WTC11 (cell line): ENCODE data around the gene AQP5. TPM values are rescaled to one million over a fixed set of nuclear protein-coding genes. Genes with fewer than 3 reads are reported as not detected.

Experiments
- ATAC-seq: fragments of 200-7000 bp; cut with Tn5 transposase; 2 replicates; pipeline ENCODE4 v1.10.0; 2021; ENCODE audit warnings: mild to moderate bottlenecking, moderate library complexity
- CTCF ChIA-PET: fragments of 300-600 bp; sonication (Branson Sonifier 250); formaldehyde crosslinking; loops from one replicate; lab custom pipeline; 2021; ENCODE audit warnings: antibody characterized with exemption; lab: Charles Lee
- POLR2A ChIA-PET: fragments of 350-600 bp; sonication (Branson Sonifier 250); formaldehyde crosslinking; loops from one replicate; lab custom pipeline; 2021; ENCODE audit warnings: antibody characterized with exemption; lab: Charles Lee
- DNase-seq: peaks from one replicate; pipeline ENCODE4 v3.0.0; 2021; ENCODE audit warnings: low spot score
- H3K27ac Mint-ChIP-seq: 2 replicates; pipeline ENCODE4 v1.8.0; 2021; ENCODE audit warnings: mixed read lengths
- H3K27me3 Mint-ChIP-seq: 2 replicates; pipeline ENCODE4 v1.8.0; 2021; ENCODE audit warnings: low read depth, mild to moderate bottlenecking, moderate library complexity, mixed read lengths
- H3K36me3 Mint-ChIP-seq: 2 replicates; pipeline ENCODE4 v1.8.0; 2021; ENCODE audit warnings: mixed read lengths
- H3K4me1 Mint-ChIP-seq: 2 replicates; pipeline ENCODE4 v1.8.0; 2022; ENCODE audit warnings: mixed read lengths
- H3K4me3 Mint-ChIP-seq: 2 replicates; pipeline ENCODE4 v1.8.0; 2021; ENCODE audit warnings: mild to moderate bottlenecking, moderate library complexity, mixed read lengths
- H3K9me3 Mint-ChIP-seq: 2 replicates; pipeline ENCODE4 v1.8.0; 2021; ENCODE audit warnings: mixed read lengths
- EMX1 ChIP-seq: fragments of 250-450 bp; sonication (Bioruptor Pico); IDR thresholded peaks from 2 replicates; pipeline ENCODE4 v1.8.0; 2021; ENCODE audit warnings: mild to moderate bottlenecking
- ESRRA ChIP-seq: sonication (generic); formaldehyde crosslinking; IDR thresholded peaks from 2 replicates; pipeline ENCODE4 v1.8.1; 2022; ENCODE audit warnings: mild to moderate bottlenecking, missing genetic modification reagents, borderline replicate concordance
- FOXK1 ChIP-seq: sonication (generic); formaldehyde crosslinking; IDR thresholded peaks from 2 replicates; pipeline ENCODE4 v1.8.0; 2022; ENCODE audit warnings: mild to moderate bottlenecking, moderate library complexity, missing genetic modification reagents
- GABPB1 ChIP-seq: sonication (generic); formaldehyde crosslinking; IDR thresholded peaks from 2 replicates; pipeline ENCODE4 v1.8.1; 2023; ENCODE audit warnings: mild to moderate bottlenecking, missing genetic modification reagents
- GRHL2 ChIP-seq: fragments of 250-450 bp; sonication (Bioruptor Pico); IDR thresholded peaks from 2 replicates; pipeline ENCODE4 v1.8.0; 2022; ENCODE audit warnings: mild to moderate bottlenecking, moderate library complexity; ENCODE audit not compliant: insufficient replicate concordance, severe bottlenecking
- TCF7 ChIP-seq: sonication (generic); formaldehyde crosslinking; IDR thresholded peaks from 2 replicates; pipeline ENCODE4 v1.8.0; 2022; ENCODE audit warnings: mild to moderate bottlenecking, low read depth, missing genetic modification reagents, moderate library complexity
- ZNF396 ChIP-seq: fragments of 250-450 bp; sonication (Bioruptor Pico); IDR thresholded peaks from 2 replicates; pipeline ENCODE4 v1.8.0; 2021; ENCODE audit warnings: mild to moderate bottlenecking, moderate library complexity, borderline replicate concordance
- total RNA-seq: library from RNA; stranded (reverse); gene quantifications from 3 replicates; pipeline ENCODE4 v1.2.3, GENCODE V29; 2021
- TF ChIP-seq, protein P1 (sequence below): sonication (generic); formaldehyde crosslinking; IDR thresholded peaks from 2 replicates; pipeline ENCODE4 v1.8.1; 2023; ENCODE audit warnings: mild to moderate bottlenecking, moderate library complexity, missing genetic modification reagents
- TF ChIP-seq, protein P2 (sequence below): sonication (generic); formaldehyde crosslinking; IDR thresholded peaks from 2 replicates; pipeline ENCODE4 v1.8.1; 2023; ENCODE audit warnings: mild to moderate bottlenecking, missing genetic modification reagents, borderline replicate concordance
- TF ChIP-seq, protein P3 (sequence below): sonication (generic); formaldehyde crosslinking; IDR thresholded peaks from 2 replicates; pipeline ENCODE4 v1.8.0; 2023; ENCODE audit warnings: missing genetic modification reagents, mild to moderate bottlenecking, borderline replicate concordance
- TF ChIP-seq, protein P4 (sequence below): sonication (generic); formaldehyde crosslinking; IDR thresholded peaks from 2 replicates; pipeline ENCODE4 v1.8.1; 2022; ENCODE audit warnings: mild to moderate bottlenecking, missing genetic modification reagents, moderate library complexity, borderline replicate concordance

Gene AQP5
- total RNA-seq, 1 experiment from 2014 or later, result 2.8 TPM

DNA sequence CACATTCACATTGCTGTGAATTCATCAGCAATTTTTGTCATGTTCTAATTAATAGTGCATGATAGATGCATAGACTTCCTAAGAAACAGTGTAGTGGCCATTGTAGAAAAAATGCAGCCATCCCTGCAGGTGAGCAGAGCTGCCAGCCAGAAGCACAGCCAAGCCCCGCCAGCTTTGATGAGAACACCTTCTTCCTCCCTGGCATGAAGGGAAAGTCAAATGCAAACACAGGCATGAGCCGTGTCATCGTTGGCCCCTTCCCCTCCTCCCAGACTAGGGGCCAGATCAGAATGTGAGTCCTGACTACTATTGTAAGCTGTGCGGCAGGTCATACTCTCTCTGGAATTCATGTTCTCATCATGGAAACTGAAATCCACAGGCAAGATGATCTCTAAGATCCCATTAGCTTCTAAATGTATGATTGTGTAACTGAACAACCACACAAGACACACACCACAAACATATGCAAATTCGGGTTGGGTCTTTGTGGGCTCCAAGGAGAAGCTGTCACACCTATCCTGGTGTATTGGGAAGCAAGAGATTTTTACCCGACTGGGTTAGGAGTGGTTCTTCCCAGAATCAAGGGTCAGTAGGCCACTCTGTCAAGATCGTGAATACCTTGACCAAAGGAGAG, 14.0 kb upstream of the AQP5 start:
- ChIA-PET POLR2A (interaction anchor here (0.6 kb wide), 1 partner anchor 812 kb away, joined by 10 read pairs; no protein-coding TSS in a partner anchor), CTCF (interaction anchor here (1.1 to 8.2 kb wide), 4 partner anchors 12 to 109 kb away, joined by 4 to 168 read pairs (median 66); partner anchors contain the start of genes AQP5 and AQP6)
- Mint-ChIP-seq H3K36me3 (no peaks in the 10 kb centered on the region), H3K27me3 (peaks cover 9% of the 10 kb centered on the region; the same call in 1 of the 2 replicates), H3K27ac (no peak overlapping the region), H3K4me3 (no peak overlapping the region), H3K9me3 (no peaks in the 10 kb centered on the region), H3K4me1 (peaks cover 30% of the 10 kb centered on the region)
- DNase-seq, result no peak
- ATAC-seq, result no peak
- TF ChIP-seq FOXK1 (no peak), GABPB1 (no peak), ZNF396 (CRISPR knock-in tag) (no peak), TCF7 (CRISPR knock-in tag) (no peak), ESRRA (CRISPR knock-in tag) (no peak), EMX1 (CRISPR knock-in tag) (no peak), GRHL2 (CRISPR knock-in tag) (no peak)
- TF ChIP-seq, protein P1, sequence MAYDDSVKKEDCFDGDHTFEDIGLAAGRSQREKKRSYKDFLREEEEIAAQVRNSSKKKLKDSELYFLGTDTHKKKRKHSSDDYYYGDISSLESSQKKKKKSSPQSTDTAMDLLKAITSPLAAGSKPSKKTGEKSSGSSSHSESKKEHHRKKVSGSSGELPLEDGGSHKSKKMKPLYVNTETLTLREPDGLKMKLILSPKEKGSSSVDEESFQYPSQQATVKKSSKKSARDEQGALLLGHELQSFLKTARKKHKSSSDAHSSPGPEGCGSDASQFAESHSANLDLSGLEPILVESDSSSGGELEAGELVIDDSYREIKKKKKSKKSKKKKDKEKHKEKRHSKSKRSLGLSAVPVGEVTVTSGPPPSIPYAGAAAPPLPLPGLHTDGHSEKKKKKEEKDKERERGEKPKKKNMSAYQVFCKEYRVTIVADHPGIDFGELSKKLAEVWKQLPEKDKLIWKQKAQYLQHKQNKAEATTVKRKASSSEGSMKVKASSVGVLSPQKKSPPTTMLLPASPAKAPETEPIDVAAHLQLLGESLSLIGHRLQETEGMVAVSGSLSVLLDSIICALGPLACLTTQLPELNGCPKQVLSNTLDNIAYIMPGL (CRISPR knock-in tag), result no peak
- TF ChIP-seq, protein P2, sequence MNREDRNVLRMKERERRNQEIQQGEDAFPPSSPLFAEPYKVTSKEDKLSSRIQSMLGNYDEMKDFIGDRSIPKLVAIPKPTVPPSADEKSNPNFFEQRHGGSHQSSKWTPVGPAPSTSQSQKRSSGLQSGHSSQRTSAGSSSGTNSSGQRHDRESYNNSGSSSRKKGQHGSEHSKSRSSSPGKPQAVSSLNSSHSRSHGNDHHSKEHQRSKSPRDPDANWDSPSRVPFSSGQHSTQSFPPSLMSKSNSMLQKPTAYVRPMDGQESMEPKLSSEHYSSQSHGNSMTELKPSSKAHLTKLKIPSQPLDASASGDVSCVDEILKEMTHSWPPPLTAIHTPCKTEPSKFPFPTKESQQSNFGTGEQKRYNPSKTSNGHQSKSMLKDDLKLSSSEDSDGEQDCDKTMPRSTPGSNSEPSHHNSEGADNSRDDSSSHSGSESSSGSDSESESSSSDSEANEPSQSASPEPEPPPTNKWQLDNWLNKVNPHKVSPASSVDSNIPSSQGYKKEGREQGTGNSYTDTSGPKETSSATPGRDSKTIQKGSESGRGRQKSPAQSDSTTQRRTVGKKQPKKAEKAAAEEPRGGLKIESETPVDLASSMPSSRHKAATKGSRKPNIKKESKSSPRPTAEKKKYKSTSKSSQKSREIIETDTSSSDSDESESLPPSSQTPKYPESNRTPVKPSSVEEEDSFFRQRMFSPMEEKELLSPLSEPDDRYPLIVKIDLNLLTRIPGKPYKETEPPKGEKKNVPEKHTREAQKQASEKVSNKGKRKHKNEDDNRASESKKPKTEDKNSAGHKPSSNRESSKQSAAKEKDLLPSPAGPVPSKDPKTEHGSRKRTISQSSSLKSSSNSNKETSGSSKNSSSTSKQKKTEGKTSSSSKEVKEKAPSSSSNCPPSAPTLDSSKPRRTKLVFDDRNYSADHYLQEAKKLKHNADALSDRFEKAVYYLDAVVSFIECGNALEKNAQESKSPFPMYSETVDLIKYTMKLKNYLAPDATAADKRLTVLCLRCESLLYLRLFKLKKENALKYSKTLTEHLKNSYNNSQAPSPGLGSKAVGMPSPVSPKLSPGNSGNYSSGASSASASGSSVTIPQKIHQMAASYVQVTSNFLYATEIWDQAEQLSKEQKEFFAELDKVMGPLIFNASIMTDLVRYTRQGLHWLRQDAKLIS (CRISPR knock-in tag), result no peak
- TF ChIP-seq, protein P3, sequence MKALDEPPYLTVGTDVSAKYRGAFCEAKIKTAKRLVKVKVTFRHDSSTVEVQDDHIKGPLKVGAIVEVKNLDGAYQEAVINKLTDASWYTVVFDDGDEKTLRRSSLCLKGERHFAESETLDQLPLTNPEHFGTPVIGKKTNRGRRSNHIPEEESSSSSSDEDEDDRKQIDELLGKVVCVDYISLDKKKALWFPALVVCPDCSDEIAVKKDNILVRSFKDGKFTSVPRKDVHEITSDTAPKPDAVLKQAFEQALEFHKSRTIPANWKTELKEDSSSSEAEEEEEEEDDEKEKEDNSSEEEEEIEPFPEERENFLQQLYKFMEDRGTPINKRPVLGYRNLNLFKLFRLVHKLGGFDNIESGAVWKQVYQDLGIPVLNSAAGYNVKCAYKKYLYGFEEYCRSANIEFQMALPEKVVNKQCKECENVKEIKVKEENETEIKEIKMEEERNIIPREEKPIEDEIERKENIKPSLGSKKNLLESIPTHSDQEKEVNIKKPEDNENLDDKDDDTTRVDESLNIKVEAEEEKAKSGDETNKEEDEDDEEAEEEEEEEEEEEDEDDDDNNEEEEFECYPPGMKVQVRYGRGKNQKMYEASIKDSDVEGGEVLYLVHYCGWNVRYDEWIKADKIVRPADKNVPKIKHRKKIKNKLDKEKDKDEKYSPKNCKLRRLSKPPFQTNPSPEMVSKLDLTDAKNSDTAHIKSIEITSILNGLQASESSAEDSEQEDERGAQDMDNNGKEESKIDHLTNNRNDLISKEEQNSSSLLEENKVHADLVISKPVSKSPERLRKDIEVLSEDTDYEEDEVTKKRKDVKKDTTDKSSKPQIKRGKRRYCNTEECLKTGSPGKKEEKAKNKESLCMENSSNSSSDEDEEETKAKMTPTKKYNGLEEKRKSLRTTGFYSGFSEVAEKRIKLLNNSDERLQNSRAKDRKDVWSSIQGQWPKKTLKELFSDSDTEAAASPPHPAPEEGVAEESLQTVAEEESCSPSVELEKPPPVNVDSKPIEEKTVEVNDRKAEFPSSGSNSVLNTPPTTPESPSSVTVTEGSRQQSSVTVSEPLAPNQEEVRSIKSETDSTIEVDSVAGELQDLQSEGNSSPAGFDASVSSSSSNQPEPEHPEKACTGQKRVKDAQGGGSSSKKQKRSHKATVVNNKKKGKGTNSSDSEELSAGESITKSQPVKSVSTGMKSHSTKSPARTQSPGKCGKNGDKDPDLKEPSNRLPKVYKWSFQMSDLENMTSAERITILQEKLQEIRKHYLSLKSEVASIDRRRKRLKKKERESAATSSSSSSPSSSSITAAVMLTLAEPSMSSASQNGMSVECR (CRISPR knock-in tag), result no peak
- TF ChIP-seq, protein P4, sequence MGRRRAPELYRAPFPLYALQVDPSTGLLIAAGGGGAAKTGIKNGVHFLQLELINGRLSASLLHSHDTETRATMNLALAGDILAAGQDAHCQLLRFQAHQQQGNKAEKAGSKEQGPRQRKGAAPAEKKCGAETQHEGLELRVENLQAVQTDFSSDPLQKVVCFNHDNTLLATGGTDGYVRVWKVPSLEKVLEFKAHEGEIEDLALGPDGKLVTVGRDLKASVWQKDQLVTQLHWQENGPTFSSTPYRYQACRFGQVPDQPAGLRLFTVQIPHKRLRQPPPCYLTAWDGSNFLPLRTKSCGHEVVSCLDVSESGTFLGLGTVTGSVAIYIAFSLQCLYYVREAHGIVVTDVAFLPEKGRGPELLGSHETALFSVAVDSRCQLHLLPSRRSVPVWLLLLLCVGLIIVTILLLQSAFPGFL (CRISPR knock-in tag), result no peak
